HepG2 (cell line): ENCODE measurements around the gene STX10. TPM values are rescaled to one million over a fixed set of nuclear protein-coding genes. Genes with fewer than 3 reads are reported as not detected.

ENCODE experiments used
- AKAP8 ChIP-seq: sonication (generic); formaldehyde crosslinking; IDR thresholded peaks from 2 replicates; pipeline ENCODE4 v1.5.1; 2020; ENCODE audit warnings: mild to moderate bottlenecking, missing genetic modification reagents
- DNMT1 ChIP-seq: sonication (generic); formaldehyde crosslinking; IDR thresholded peaks from 2 replicates; pipeline ENCODE4 v1.5.1; 2020; ENCODE audit warnings: mild to moderate bottlenecking, missing genetic modification reagents
- EZH2 ChIP-seq: conservative IDR thresholded peaks from 2 replicates; pipeline ENCODE4 v1.6.1; 2012; ENCODE audit warnings: mild to moderate bottlenecking, low read depth, low read length, moderate library complexity
- HCFC1 ChIP-seq: fragments of 150-350 bp; IDR thresholded peaks from 2 replicates; pipeline ENCODE4 v1.6.1; 2014; ENCODE audit warnings: low read depth, low read length
- HOXA7 ChIP-seq: sonication (generic); formaldehyde crosslinking; IDR thresholded peaks from 2 replicates; pipeline ENCODE4 v1.8.1; 2022; ENCODE audit warnings: mild to moderate bottlenecking, missing genetic modification reagents, moderate library complexity
- IKZF1 ChIP-seq: fragments of 450-650 bp; IDR thresholded peaks from 2 replicates; pipeline ENCODE4 v1.7.1; 2016
- IKZF4 ChIP-seq: sonication (generic); formaldehyde crosslinking; IDR thresholded peaks from 2 replicates; pipeline ENCODE4 v1.5.1; 2020; ENCODE audit warnings: borderline replicate concordance, mild to moderate bottlenecking, low read depth, missing genetic modification reagents; ENCODE audit errors: not compliant biosample characterization
- IRX3 ChIP-seq: sonication (generic); formaldehyde crosslinking; IDR thresholded peaks from 2 replicates; pipeline ENCODE4 v1.8.1; 2023; ENCODE audit warnings: mild to moderate bottlenecking, low read depth, missing genetic modification reagents, borderline replicate concordance
- NFE2L1 ChIP-seq: sonication (generic); formaldehyde crosslinking; IDR thresholded peaks from 2 replicates; pipeline ENCODE4 v1.4.0; 2020; ENCODE audit warnings: missing genetic modification reagents, mild to moderate bottlenecking, borderline replicate concordance
- NONO ChIP-seq, 2 experiments: fragments of 450-650 bp in 1 of 2; sonication (generic) in 1 of 2; formaldehyde crosslinking in 1 of 2; IDR thresholded peaks in 1 of 2; conservative IDR thresholded peaks in 1 of 2; 2 replicates each; pipeline versions ENCODE4 v1.6.1 to v1.8.0; 2017 to 2022; ENCODE audit warnings: mild to moderate bottlenecking in 1 of 2, missing genetic modification reagents in 1 of 2, moderate library complexity in 1 of 2
- RAD51 ChIP-seq: fragments of 450-650 bp; IDR thresholded peaks from 2 replicates; pipeline ENCODE4 v1.6.1; 2016; ENCODE audit warnings: borderline replicate concordance
- RBAK ChIP-seq: sonication (generic); formaldehyde crosslinking; IDR thresholded peaks from 2 replicates; pipeline ENCODE4 v1.5.1; 2020; ENCODE audit warnings: mild to moderate bottlenecking, missing genetic modification reagents
- RBM22 ChIP-seq: fragments of 200-400 bp; formaldehyde crosslinking; optimal IDR thresholded peaks from 2 replicates; pipeline ENCODE3; 2017; ENCODE audit warnings: mild to moderate bottlenecking, low read length, moderate library complexity
- RCOR2 ChIP-seq: IDR thresholded peaks from 2 replicates; pipeline ENCODE4 v1.6.1; 2016; ENCODE audit warnings: missing biosample characterization, missing genetic modification reagents
- RFX1 ChIP-seq: fragments of 450-650 bp; IDR thresholded peaks from 2 replicates; pipeline ENCODE4 v1.6.1; 2017
- RNF2 ChIP-seq: fragments of 450-650 bp; conservative IDR thresholded peaks from 2 replicates; pipeline ENCODE4 v1.6.1; 2016; ENCODE audit warnings: low read depth
- SP2 ChIP-seq: sonication (generic); formaldehyde crosslinking; IDR thresholded peaks from 2 replicates; pipeline ENCODE4 v1.5.1; 2020; ENCODE audit warnings: mild to moderate bottlenecking, missing genetic modification reagents
- SP4 ChIP-seq: sonication (generic); formaldehyde crosslinking; IDR thresholded peaks from 2 replicates; pipeline ENCODE4 v1.8.1; 2023; ENCODE audit warnings: mild to moderate bottlenecking, missing genetic modification reagents
- SSRP1 ChIP-seq: IDR thresholded peaks from 2 replicates; pipeline ENCODE4 v1.6.1; 2016; ENCODE audit warnings: control low read depth
- THAP11 ChIP-seq: IDR thresholded peaks from 2 replicates; pipeline ENCODE4 v1.6.1; 2016; ENCODE audit warnings: missing biosample characterization, missing genetic modification reagents
- ZFP62 ChIP-seq: sonication (generic); formaldehyde crosslinking; IDR thresholded peaks from 2 replicates; pipeline ENCODE4 v1.4.0; 2020; ENCODE audit warnings: missing genetic modification reagents
- ZNF572 ChIP-seq: sonication (generic); formaldehyde crosslinking; IDR thresholded peaks from 2 replicates; pipeline ENCODE4 v1.5.1; 2020; ENCODE audit warnings: mild to moderate bottlenecking, missing genetic modification reagents
- ZNF577 ChIP-seq: sonication (generic); formaldehyde crosslinking; IDR thresholded peaks from 2 replicates; pipeline ENCODE4 v1.4.0; 2020; ENCODE audit warnings: mild to moderate bottlenecking, low read depth, missing genetic modification reagents, borderline replicate concordance
- ZSCAN29 ChIP-seq: sonication (generic); formaldehyde crosslinking; conservative IDR thresholded peaks from 2 replicates; pipeline ENCODE4 v1.4.0; 2020; ENCODE audit warnings: mild to moderate bottlenecking, missing genetic modification reagents
- polyA plus RNA-seq, 8 experiments: library from polyadenylated mRNA; depleted of rRNA in 3 of 8; stranded (reverse) in 7 of 8; unstranded in 1 of 8; fragments of >200 nt; fragmentation: Illumina TruSeq in 4 of 8; extraction: Trizol in 4 of 8; gene quantifications; 2 replicates each; pipeline versions ENCODE4 v1.2.1 to v1.2.3, GENCODE V29; 2011 to 2016; ENCODE audit warnings: low read depth in 4 of 8, missing spikeins in 1 of 8, mixed read lengths in 1 of 8; ENCODE audit not compliant: insufficient read depth in 1 of 8
- total RNA-seq, 5 experiments: library from RNA; depleted of rRNA; stranded (reverse); fragments of >200 nt; fragmentation: Illumina TruSeq; extraction: Trizol; gene quantifications; 2 replicates each; pipeline ENCODE4 v1.2.3, GENCODE V29; 2016; ENCODE audit warnings: low read depth in 1 of 5
- TF ChIP-seq, protein P1 (sequence below): sonication (generic); formaldehyde crosslinking; IDR thresholded peaks from 2 replicates; pipeline ENCODE4 v1.8.1; 2023; ENCODE audit warnings: mild to moderate bottlenecking, missing genetic modification reagents, borderline replicate concordance
- TF ChIP-seq, protein P2 (sequence below): sonication (generic); formaldehyde crosslinking; IDR thresholded peaks from 2 replicates; pipeline ENCODE4 v1.8.1; 2023; ENCODE audit warnings: missing genetic modification reagents, mild to moderate bottlenecking, borderline replicate concordance
- TF ChIP-seq, protein P3 (sequence below): sonication (generic); formaldehyde crosslinking; IDR thresholded peaks from 2 replicates; pipeline ENCODE4 v1.5.1; 2020; ENCODE audit warnings: mild to moderate bottlenecking, missing genetic modification reagents, borderline replicate concordance

Gene STX10
- total and polyA plus RNA-seq, 2 of the 13 experiments (the other 11 are each of a cell fraction or from before 2014, with no cell fraction given), result 47.9 to 66.4 TPM

DNA sequence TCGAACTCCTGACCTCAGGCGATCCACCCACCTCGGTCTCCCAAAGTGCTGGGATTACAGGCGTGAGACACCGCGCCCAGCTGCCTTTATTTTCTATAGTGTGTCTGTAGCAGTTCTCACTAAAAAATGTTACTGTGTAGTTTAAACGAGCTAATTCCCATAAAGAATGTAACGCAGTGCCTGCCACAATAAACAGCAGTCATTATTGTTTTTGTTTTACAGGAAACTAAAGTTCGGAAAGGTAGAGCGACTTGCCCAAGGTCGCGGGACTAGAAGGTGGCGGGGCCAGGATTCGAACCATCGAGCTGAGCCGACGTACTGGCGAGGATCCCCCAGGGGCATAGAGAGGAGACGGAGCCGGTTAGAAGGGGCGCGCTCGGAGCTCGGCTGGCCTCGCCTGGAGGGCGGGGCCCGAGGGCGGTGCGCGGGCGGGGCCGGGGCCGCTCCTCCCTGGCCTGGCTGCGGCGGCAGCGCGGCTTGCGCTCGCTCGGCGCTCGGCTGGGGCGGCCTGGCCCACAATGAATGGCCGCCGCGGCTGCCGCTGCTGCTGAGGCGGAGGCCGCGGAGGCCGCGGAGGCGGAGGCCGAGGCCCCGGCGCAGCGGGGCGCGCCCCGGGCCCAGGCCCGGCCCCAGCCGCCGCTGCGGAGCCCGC, 32.3 kb downstream of the STX10 start, which contains the start of gene NACC1 (continued):
- TF ChIP-seq EZH2, result no peak
- peak; percentile 70 for TF ChIP-seq THAP11 (CRISPR knock-in tag)
- no peak for TF ChIP-seq ZNF572 (CRISPR knock-in tag)
- TF ChIP-seq RBAK (CRISPR knock-in tag), result no peak
- TF ChIP-seq RAD51, result no peak
- no peak; the same call in 1 of the 2 replicates for TF ChIP-seq IRX3 (CRISPR knock-in tag)
- no peak for TF ChIP-seq ZFP62 (CRISPR knock-in tag)
- TF ChIP-seq, protein P1, sequence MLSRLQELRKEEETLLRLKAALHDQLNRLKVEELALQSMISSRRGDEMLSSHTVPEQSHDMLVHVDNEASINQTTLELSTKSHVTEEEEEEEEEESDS (CRISPR knock-in tag), result no peak
- TF ChIP-seq, protein P2, sequence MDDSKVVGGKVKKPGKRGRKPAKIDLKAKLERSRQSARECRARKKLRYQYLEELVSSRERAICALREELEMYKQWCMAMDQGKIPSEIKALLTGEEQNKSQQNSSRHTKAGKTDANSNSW (CRISPR knock-in tag), result no peak
- TF ChIP-seq IKZF4 (CRISPR knock-in tag), result no peak
- TF ChIP-seq RCOR2, result 0 out of 2 replicates have a peak, but pooled peaks have one; percentile 56
- TF ChIP-seq RBM22, result no peak
- TF ChIP-seq SSRP1 (CRISPR knock-in tag), result no peak
- no peak for TF ChIP-seq ZNF577
- TF ChIP-seq, protein P3, sequence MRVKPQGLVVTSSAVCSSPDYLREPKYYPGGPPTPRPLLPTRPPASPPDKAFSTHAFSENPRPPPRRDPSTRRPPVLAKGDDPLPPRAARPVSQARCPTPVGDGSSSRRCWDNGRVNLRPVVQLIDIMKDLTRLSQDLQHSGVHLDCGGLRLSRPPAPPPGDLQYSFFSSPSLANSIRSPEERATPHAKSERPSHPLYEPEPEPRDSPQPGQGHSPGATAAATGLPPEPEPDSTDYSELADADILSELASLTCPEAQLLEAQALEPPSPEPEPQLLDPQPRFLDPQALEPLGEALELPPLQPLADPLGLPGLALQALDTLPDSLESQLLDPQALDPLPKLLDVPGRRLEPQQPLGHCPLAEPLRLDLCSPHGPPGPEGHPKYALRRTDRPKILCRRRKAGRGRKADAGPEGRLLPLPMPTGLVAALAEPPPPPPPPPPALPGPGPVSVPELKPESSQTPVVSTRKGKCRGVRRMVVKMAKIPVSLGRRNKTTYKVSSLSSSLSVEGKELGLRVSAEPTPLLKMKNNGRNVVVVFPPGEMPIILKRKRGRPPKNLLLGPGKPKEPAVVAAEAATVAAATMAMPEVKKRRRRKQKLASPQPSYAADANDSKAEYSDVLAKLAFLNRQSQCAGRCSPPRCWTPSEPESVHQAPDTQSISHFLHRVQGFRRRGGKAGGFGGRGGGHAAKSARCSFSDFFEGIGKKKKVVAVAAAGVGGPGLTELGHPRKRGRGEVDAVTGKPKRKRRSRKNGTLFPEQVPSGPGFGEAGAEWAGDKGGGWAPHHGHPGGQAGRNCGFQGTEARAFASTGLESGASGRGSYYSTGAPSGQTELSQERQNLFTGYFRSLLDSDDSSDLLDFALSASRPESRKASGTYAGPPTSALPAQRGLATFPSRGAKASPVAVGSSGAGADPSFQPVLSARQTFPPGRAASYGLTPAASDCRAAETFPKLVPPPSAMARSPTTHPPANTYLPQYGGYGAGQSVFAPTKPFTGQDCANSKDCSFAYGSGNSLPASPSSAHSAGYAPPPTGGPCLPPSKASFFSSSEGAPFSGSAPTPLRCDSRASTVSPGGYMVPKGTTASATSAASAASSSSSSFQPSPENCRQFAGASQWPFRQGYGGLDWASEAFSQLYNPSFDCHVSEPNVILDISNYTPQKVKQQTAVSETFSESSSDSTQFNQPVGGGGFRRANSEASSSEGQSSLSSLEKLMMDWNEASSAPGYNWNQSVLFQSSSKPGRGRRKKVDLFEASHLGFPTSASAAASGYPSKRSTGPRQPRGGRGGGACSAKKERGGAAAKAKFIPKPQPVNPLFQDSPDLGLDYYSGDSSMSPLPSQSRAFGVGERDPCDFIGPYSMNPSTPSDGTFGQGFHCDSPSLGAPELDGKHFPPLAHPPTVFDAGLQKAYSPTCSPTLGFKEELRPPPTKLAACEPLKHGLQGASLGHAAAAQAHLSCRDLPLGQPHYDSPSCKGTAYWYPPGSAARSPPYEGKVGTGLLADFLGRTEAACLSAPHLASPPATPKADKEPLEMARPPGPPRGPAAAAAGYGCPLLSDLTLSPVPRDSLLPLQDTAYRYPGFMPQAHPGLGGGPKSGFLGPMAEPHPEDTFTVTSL, result no peak
- no peak for TF ChIP-seq IKZF1
- no peak for TF ChIP-seq AKAP8 (CRISPR knock-in tag)
- TF ChIP-seq SP2 (CRISPR knock-in tag), result no peak
- TF ChIP-seq NFE2L1, result no peak
- TF ChIP-seq RNF2, result no peak
- no peak for TF ChIP-seq ZSCAN29 (CRISPR knock-in tag)
- peak; percentile 44; the same call in 1 of the 2 replicates for TF ChIP-seq HCFC1
- no peak for TF ChIP-seq RFX1
- no peak for TF ChIP-seq DNMT1 (CRISPR knock-in tag)
- peak; percentile 95 for TF ChIP-seq SP4
- no peak for TF ChIP-seq NONO (IDR thresholded peaks at IDR 0.05)
- 0 out of 2 replicates have a peak, but pooled peaks have one; percentile 25 for TF ChIP-seq NONO (CRISPR knock-in tag; conservative IDR thresholded peaks at IDR 0.05)
- TF ChIP-seq HOXA7 (CRISPR knock-in tag), result no peak
